Measurements from ENCODE around the gene SLC22A23.

DNA sequence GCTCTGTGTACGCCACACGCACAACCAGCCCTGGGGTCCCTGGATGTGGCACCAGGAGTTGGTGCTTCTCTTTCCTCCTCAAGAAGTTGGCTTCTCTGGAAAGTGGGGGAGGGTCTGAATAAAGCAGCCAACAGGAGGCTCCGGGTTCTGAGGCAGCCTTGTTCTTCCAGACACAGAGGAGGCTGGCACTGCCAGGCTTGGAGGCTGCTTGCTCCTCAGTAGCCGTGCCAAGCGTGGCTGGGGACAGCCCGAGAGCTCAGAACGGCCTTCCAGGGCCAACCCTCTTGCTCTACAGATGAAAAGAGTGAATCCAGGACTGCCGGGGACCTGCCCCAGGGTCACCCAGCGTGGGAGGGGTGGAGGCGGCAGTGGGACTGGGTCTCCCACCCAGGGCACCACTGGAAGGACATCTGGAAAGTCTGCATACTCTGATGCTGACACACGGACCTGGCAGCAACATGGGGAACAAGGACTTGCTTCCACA, 70.4 kb downstream of the SLC22A23 start:
- TF ChIP-seq REST (IDR thresholded peaks at IDR 0.05; ENCODE audit: low read depth) (no peak), EP300 (IDR thresholded peaks at IDR 0.05; ENCODE audit: borderline replicate concordance) (no peak), CEBPB (IDR thresholded peaks at IDR 0.05) (no peak), CREB1 (IDR thresholded peaks at IDR 0.05; ENCODE audit: low read depth) (no peak), RAD21 (IDR thresholded peaks at IDR 0.05; ENCODE audit: low read depth) (no peak)
- TF ChIP-seq, protein P1, sequence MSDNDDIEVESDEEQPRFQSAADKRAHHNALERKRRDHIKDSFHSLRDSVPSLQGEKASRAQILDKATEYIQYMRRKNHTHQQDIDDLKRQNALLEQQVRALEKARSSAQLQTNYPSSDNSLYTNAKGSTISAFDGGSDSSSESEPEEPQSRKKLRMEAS (IDR thresholded peaks at IDR 0.05) = no peak
